ENCODE data around the gene DDX39B. TPM values are rescaled to one million over a fixed set of nuclear protein-coding genes. Genes with fewer than 3 reads are reported as not detected.

The DDX39B gene
- total RNA-seq, 6 donors from 2014 or later = 201 to 541 (median 270) TPM

DNA sequence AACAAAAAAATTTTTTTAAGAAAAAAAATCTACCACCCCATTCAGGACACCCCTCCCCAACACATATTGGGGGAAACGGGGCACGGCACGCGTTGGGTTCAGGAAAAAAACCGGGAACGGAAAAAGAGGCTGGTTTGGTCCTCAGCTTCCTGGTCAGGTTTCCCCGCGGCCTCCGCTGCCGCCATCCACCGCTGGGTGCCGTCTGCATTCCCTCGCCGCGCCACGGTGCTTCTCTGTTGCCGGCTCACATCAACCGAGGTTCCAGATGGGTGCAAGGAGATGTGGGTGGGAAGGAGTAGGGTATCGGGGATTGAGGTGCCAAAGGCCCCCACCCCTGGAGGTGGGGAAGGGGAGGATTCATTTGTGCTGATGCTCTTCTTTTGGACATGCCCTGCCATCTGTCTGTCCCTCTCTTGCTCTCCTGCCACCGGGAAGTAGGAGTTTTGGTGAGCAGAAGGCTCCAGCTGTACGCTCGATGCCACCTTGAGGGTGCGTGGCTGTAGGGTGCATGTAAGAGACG is 7.2 kb downstream of the DDX39B start:
- H3K36me3 ChIP-seq = peaks cover 56 to 100% (median 98%) of the 10 kb centered on the region in 4 donors

DNA sequence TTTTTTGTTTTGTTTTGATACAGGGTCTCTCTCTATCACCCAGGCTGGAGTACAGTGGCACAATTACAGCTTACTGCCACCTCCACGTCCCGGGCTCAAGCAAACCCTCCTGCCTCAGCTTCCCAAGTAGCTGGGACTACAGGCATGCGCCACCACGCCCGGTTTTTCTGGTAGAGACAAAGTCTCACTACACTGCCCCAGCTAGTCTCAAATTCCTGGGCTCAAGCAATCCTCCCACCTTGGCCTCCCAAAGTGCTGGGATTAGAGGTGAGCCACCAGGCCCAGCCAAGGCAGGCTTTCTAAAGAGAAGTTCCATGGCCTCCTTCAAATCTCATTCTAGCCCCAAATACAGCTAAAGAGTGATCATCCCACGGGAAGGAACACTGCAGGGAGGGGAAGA is 7.8 kb downstream of the DDX39B start:
- TF ChIP-seq POLR2AphosphoS5 (IDR thresholded peaks at IDR 0.05) (no peak), POLR2A (IDR thresholded peaks at IDR 0.05) (no peak), EP300 (IDR thresholded peaks at IDR 0.05) (no peak)
- TF ChIP-seq, protein P1, sequence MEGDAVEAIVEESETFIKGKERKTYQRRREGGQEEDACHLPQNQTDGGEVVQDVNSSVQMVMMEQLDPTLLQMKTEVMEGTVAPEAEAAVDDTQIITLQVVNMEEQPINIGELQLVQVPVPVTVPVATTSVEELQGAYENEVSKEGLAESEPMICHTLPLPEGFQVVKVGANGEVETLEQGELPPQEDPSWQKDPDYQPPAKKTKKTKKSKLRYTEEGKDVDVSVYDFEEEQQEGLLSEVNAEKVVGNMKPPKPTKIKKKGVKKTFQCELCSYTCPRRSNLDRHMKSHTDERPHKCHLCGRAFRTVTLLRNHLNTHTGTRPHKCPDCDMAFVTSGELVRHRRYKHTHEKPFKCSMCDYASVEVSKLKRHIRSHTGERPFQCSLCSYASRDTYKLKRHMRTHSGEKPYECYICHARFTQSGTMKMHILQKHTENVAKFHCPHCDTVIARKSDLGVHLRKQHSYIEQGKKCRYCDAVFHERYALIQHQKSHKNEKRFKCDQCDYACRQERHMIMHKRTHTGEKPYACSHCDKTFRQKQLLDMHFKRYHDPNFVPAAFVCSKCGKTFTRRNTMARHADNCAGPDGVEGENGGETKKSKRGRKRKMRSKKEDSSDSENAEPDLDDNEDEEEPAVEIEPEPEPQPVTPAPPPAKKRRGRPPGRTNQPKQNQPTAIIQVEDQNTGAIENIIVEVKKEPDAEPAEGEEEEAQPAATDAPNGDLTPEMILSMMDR (IDR thresholded peaks at IDR 0.05) = no peak
- peaks cover 4 to 10% (median 9%) of the 10 kb centered on the region in 4 donors for H3K4me1 ChIP-seq
- ATAC-seq (ENCODE audit: low FRiP score in 2 of 2) (no peak), DNase-seq (no peak)
- H3K27me3 ChIP-seq = no peaks in the 10 kb centered on the region
- peaks cover 56 to 98% (median 94%) of the 10 kb centered on the region in 4 donors for H3K36me3 ChIP-seq
- H3K9me3 ChIP-seq = no peaks in the 10 kb centered on the region
- no peak overlapping the region for H3K27ac ChIP-seq
- 89 to 90% methylated on average over 6 of the region's 6 CpGs for WGBS, 2 donors
- no peak overlapping the region for H3K4me3 ChIP-seq

More for the DNA sequence above, 7.2 kb downstream of the DDX39B start:
- Histone ChIP-seq H3K9me3 (no peaks in the 10 kb centered on the region), H3K4me1 (peaks cover 10 to 15% (median 15%) of the 10 kb centered on the region in 4 donors), H3K27me3 (no peaks in the 10 kb centered on the region), H3K4me3 (no peak overlapping the region), H3K27ac (no peak overlapping the region)
- TF ChIP-seq POLR2A (IDR thresholded peaks at IDR 0.05) = no peak
- TF ChIP-seq, protein P1 (IDR thresholded peaks at IDR 0.05) = no peak
- no peak for ATAC-seq (ENCODE audit: low FRiP score in 2 of 2)
- WGBS, 2 donors = 90 to 92% methylated on average over 24 of the region's 24 CpGs
- peak in 1 of 2 donors; percentile 64 for DNase-seq

DNA sequence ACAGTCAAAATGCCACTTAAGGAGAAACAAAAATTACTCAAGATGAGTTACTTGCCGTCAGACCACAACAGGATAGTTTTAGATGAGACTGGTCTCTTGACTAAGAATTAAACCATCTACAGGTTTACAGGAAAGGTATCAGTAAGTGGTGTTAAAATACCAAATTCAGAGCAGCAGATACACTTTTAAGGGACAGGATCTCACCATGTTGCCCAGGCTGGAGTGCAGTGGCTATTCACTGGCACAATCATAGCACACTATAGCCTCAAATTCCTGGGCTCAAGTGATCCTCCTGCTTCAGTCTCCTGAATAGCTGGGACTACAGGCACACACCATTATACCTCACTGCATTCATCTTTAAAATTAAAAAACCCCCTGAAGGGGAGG is 8.4 kb downstream of the DDX39B start:
- 89 to 91% methylated on average over 1 of the region's 1 CpG for WGBS, 2 donors
- ATAC-seq (ENCODE audit: low FRiP score in 2 of 2) = no peak
- Histone ChIP-seq H3K36me3 (peaks cover 56 to 96% (median 88%) of the 10 kb centered on the region in 4 donors), H3K4me3 (no peak overlapping the region), H3K9me3 (no peaks in the 10 kb centered on the region), H3K4me1 (peaks cover 0 to 4% (median 3%) of the 10 kb centered on the region in 4 donors), H3K27ac (no peak overlapping the region), H3K27me3 (no peaks in the 10 kb centered on the region)
- no peak for DNase-seq
- no peak for TF ChIP-seq EP300 (IDR thresholded peaks at IDR 0.05)
- TF ChIP-seq, protein P1 (IDR thresholded peaks at IDR 0.05) = no peak
- TF ChIP-seq POLR2AphosphoS5 (IDR thresholded peaks at IDR 0.05) = no peak
- TF ChIP-seq POLR2A (IDR thresholded peaks at IDR 0.05) = no peak

DNA sequence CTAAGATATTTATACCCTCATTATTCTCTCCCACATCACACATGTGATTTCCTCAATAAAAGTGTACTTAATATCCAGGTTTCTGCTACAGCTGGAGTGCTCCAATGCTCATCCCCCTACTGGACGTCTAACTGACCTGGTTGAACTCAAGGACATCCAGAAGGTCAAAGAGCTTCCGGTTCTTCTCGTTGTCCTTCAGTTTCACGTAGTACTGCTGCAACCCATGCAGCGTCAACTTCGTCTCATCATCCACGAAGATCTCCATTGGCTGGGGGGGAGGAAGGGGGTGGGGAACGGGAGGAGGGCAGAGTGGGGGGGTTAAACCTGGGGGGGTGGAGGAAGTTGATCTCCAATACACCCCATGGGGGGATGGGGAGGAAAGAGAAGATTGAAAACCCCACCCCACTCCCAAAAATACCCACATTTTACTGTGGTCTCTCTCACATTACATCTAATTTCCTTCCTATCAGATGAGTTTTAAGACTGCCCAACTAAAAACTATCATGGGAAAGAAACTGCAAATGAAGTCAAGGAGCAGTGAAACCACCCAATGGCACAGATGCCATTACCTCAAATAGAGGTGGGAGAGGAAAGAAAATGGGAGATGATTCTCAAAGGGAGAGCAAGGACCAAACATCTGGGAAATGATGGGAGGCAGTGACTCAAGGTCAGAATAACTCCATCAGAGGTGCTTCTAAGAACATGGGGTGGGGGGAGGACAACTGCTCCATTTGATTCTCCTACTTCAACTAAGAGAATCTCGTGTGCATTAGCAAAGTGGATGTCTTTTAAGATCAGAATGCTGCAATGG is 9.0 kb downstream of the DDX39B start:
- no peak for DNase-seq
- no peaks in the 10 kb centered on the region for H3K4me1 ChIP-seq
- no peak overlapping the region for H3K27ac ChIP-seq
- no peaks in the 10 kb centered on the region for H3K9me3 ChIP-seq
- H3K36me3 ChIP-seq = peaks cover 54 to 90% (median 83%) of the 10 kb centered on the region in 4 donors
- H3K27me3 ChIP-seq = no peaks in the 10 kb centered on the region
- TF ChIP-seq EP300 (IDR thresholded peaks at IDR 0.05) = no peak
- TF ChIP-seq POLR2A (IDR thresholded peaks at IDR 0.05) = no peak
- TF ChIP-seq, protein P1 (IDR thresholded peaks at IDR 0.05) = no peak
- no peak for TF ChIP-seq POLR2AphosphoS5 (IDR thresholded peaks at IDR 0.05)
- H3K4me3 ChIP-seq = no peak overlapping the region
- 66 to 70% methylated on average over 9 of the region's 9 CpGs for WGBS, 2 donors
- no peak for ATAC-seq (ENCODE audit: low FRiP score in 2 of 2)
